CD14-positive monocyte (primary cell): ENCODE data around the gene RTP3. TPM values are rescaled to one million over a fixed set of nuclear protein-coding genes. Genes with fewer than 3 reads are reported as not detected.

Experiments used
- DNase-seq, 3 donors: peaks; one replicate each; pipeline ENCODE4 v3.0.0-alpha.2; 2011 to 2022
- H2AFZ ChIP-seq: 2 replicates; pipeline ENCODE4 v1.6.0; 2012; ENCODE audit warnings: mild to moderate bottlenecking, low read depth, low read length, inconsistent platforms; ENCODE audit not compliant: insufficient read depth, poor library complexity, severe bottlenecking
- H3K27ac ChIP-seq, 2 donors: 1 replicate in 1 of 2; 2 replicates in 1 of 2; pipeline ENCODE4 v1.5.1; 2012 to 2013; ENCODE audit warnings: low read length in 2 of 2, control low read depth in 1 of 2, inconsistent platforms in 1 of 2, low read depth in 1 of 2, mild to moderate bottlenecking in 1 of 2
- H3K27me3 ChIP-seq, 2 donors: one replicate each; pipeline versions ENCODE4 v1.6.0 to v1.6.1; 2011 to 2013; ENCODE audit warnings: low read length in 2 of 2; ENCODE audit not compliant: control insufficient read depth in 2 of 2, insufficient read depth in 2 of 2
- H3K36me3 ChIP-seq, 2 donors: replicated peaks in 1 of 2; 1 replicate in 1 of 2; 2 replicates in 1 of 2; pipeline versions ENCODE4 v1.5.1 to v1.6.1; 2012 to 2013; ENCODE audit warnings: low read length in 2 of 2, control low read depth in 1 of 2, inconsistent platforms in 1 of 2, mild to moderate bottlenecking in 1 of 2; ENCODE audit not compliant: insufficient read depth in 2 of 2, control insufficient read depth in 1 of 2
- H3K4me1 ChIP-seq, 2 donors: 1 replicate in 1 of 2; 2 replicates in 1 of 2; pipeline versions ENCODE4 v1.5.1 to v1.6.1; 2012 to 2013; ENCODE audit warnings: low read length in 2 of 2, control low read depth in 1 of 2, inconsistent platforms in 1 of 2, mild to moderate bottlenecking in 1 of 2, moderate library complexity in 1 of 2; ENCODE audit not compliant: insufficient read depth in 2 of 2, control insufficient read depth in 1 of 2
- H3K4me2 ChIP-seq: replicated peaks from 2 replicates; pipeline ENCODE3; 2012; ENCODE audit warnings: low read length, moderate library complexity, mild to moderate bottlenecking; ENCODE audit not compliant: poor library complexity, severe bottlenecking; ENCODE audit errors: extremely low read depth
- H3K4me3 ChIP-seq, 3 experiments: fragments of 200-600 bp in 1 of 3; sonication (generic) in 1 of 3; replicated peaks in 1 of 3; 1 replicate in 2 of 3; 2 replicates in 1 of 3; pipeline ENCODE4 v1.5.1; 2011 to 2013; ENCODE audit warnings: low read length in 3 of 3, mild to moderate bottlenecking in 3 of 3, control low read depth in 2 of 3, low read depth in 2 of 3, inconsistent platforms in 1 of 3, moderate library complexity in 1 of 3
- H3K79me2 ChIP-seq: 2 replicates; pipeline ENCODE4 v1.6.0; 2012; ENCODE audit warnings: mild to moderate bottlenecking, control low read depth, inconsistent platforms, low read length, moderate library complexity; ENCODE audit not compliant: insufficient read depth
- H3K9ac ChIP-seq: 2 replicates; pipeline ENCODE4 v1.6.0; 2017; ENCODE audit warnings: low read length, mild to moderate bottlenecking; ENCODE audit not compliant: insufficient read depth, poor library complexity, severe bottlenecking
- H3K9me3 ChIP-seq, 2 donors: replicated peaks in 1 of 2; 1 replicate in 1 of 2; 2 replicates in 1 of 2; pipeline versions ENCODE4 v1.5.1 to v1.6.1; 2012 to 2013; ENCODE audit warnings: low read length in 2 of 2, control low read depth in 1 of 2; ENCODE audit not compliant: control insufficient read depth in 1 of 2, insufficient read depth in 1 of 2
- H4K20me1 ChIP-seq: 2 replicates; pipeline ENCODE4 v1.6.0; 2012; ENCODE audit warnings: mild to moderate bottlenecking, low read length, control low read depth, moderate library complexity; ENCODE audit not compliant: insufficient read depth
- H3K27ac Mint-ChIP-seq, 7 donors: one replicate each; pipeline ENCODE4 v1.8.0; 2020; ENCODE audit warnings: mild to moderate bottlenecking in 7 of 7, mixed read lengths in 7 of 7, moderate library complexity in 6 of 7, inconsistent platforms in 2 of 7
- H3K27me3 Mint-ChIP-seq, 3 donors: one replicate each; pipeline ENCODE4 v1.8.0; 2021 to 2022; ENCODE audit warnings: low read depth in 3 of 3, mild to moderate bottlenecking in 3 of 3, mixed read lengths in 3 of 3, moderate library complexity in 3 of 3, inconsistent platforms in 1 of 3
- H3K36me3 Mint-ChIP-seq, 2 donors: one replicate each; pipeline ENCODE4 v1.8.0; 2020; ENCODE audit warnings: mixed read lengths in 2 of 2, inconsistent platforms in 1 of 2, mild to moderate bottlenecking in 1 of 2
- H3K4me1 Mint-ChIP-seq: one replicate; pipeline ENCODE4 v1.8.0; 2020; ENCODE audit warnings: mild to moderate bottlenecking, mixed read lengths
- H3K4me3 Mint-ChIP-seq, 2 donors: one replicate each; pipeline ENCODE4 v1.8.0; 2020; ENCODE audit warnings: mild to moderate bottlenecking in 2 of 2, mixed read lengths in 2 of 2, moderate library complexity in 1 of 2
- H3K9me3 Mint-ChIP-seq, 7 donors: one replicate each; pipeline ENCODE4 v1.8.0; 2020 to 2022; ENCODE audit warnings: mixed read lengths in 7 of 7, mild to moderate bottlenecking in 6 of 7, moderate library complexity in 6 of 7, inconsistent platforms in 2 of 7
- WGBS: methylation state at CpG from one replicate; pipeline ENCODE4 v1.1.5; 2013; ENCODE audit warnings: missing lambda C conversion rate; ENCODE audit not compliant: insufficient coverage; 5-methylcytosine and 5-hydroxymethylcytosine counted together
- intact Hi-C, 2 donors: fragments of 100-400 bp; cut with micrococcal nuclease; formaldehyde crosslinking; loops; one replicate each; pipeline versions ENCODE4 v1.15.0 to v1.15.1; 2023
- polyA minus RNA-seq: library from RNA; depleted of rRNA, polyadenylated mRNA; stranded (reverse); fragments of >200 nt; gene quantifications from 2 replicates; pipeline ENCODE4 v1.2.3, GENCODE V29; 2012
- polyA plus RNA-seq, 3 donors: library from polyadenylated mRNA; depleted of rRNA in 1 of 3; unstranded in 2 of 3; stranded (reverse) in 1 of 3; fragments of 300-500 nt in 2 of 3; fragments of >200 nt in 1 of 3; fragmentation: Illumina TruSeq in 2 of 3; gene quantifications; 1 replicate in 2 of 3; 2 replicates in 1 of 3; pipeline ENCODE4 v1.2.3, GENCODE V29; 2012 to 2021
- total RNA-seq, 12 experiments: library from RNA in 1 of 12; stranded (reverse) in 1 of 12; fragments of 120-200 nt in 1 of 12; gene quantifications; one replicate each; pipeline ENCODE4 v1.2.4 and lab custom pipeline; 2013 to 2026; ENCODE audit warnings: mixed read lengths in 6 of 12, inconsistent platforms in 1 of 12
- TF ChIP-seq, protein P1 (sequence below): fragments of 200-600 bp; IDR thresholded peaks from one replicate; pipeline ENCODE4 v1.8.0; 2022; ENCODE audit warnings: antibody characterized with exemption, mild to moderate bottlenecking

The RTP3 gene
- not detected for total RNA-seq (2013)
- polyA plus RNA-seq (not detected), polyA minus RNA-seq (not detected in 2 replicates), total RNA-seq (lab: John Stamatoyannopoulos, UW) (0 to 0.30 (median 0) reads per million in 11 experiments)

DNA sequence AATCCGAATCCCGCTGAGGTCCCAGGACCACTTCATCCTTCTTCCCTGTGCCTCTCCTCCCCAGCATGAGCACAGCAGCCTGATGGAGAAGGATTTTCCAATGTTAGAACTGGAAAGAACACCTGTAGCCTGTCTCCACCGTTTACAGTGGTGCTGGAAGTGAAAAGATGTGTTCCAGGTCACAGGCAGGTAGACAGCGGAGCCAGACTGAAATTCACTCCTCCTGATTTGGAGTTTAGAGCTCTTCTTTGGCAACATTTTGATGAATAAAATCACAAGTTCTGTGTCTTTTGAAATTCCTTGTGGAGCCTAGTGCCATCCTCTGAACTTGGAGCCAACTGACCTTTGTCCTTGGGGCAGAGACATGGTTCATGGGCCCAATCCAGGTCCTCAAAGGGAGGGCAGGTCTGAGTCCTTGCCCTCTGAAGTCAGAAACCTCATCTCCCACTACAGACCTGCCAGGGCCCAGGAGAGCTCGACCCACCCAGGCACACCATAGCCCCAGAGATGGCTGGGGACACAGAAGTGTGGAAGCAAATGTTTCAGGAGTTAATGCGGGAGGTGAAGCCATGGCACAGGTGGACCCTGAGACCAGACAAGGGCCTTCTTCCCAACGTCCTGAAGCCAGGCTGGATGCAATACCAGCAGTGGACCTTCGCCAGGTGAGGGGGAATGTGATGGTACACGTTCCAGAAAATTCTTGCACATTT is at the start of gene RTP3:
Gene RTP3 (plus strand): TSS at position 421 of the 710 bp plus-strand sequence. CDS start 87 bp downstream, at position 508.
- H3K9me3 Mint-ChIP-seq, result peaks cover 0 to 7% (median 2%) of the 10 kb centered on the region in 7 donors
- Histone ChIP-seq H3K4me1 (no peaks in the 10 kb centered on the region), H3K9me3 (no peaks in the 10 kb centered on the region), H3K27me3 (no peaks in the 10 kb centered on the region), H3K4me3 (no peak within 1 kb of the TSS), H4K20me1 (no peaks in the 10 kb centered on the region), H3K27ac (no peak within 1 kb of the TSS), H3K79me2 (no peaks in the 10 kb centered on the region), H3K9ac (no peak within 1 kb of the TSS), H3K36me3 (no peaks in the 10 kb centered on the region), H3K4me2 (no peak within 1 kb of the TSS), H2AFZ (no peak within 1 kb of the TSS)
- TF ChIP-seq, protein P1, sequence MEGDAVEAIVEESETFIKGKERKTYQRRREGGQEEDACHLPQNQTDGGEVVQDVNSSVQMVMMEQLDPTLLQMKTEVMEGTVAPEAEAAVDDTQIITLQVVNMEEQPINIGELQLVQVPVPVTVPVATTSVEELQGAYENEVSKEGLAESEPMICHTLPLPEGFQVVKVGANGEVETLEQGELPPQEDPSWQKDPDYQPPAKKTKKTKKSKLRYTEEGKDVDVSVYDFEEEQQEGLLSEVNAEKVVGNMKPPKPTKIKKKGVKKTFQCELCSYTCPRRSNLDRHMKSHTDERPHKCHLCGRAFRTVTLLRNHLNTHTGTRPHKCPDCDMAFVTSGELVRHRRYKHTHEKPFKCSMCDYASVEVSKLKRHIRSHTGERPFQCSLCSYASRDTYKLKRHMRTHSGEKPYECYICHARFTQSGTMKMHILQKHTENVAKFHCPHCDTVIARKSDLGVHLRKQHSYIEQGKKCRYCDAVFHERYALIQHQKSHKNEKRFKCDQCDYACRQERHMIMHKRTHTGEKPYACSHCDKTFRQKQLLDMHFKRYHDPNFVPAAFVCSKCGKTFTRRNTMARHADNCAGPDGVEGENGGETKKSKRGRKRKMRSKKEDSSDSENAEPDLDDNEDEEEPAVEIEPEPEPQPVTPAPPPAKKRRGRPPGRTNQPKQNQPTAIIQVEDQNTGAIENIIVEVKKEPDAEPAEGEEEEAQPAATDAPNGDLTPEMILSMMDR, result no peak
- no peak within 1 kb of the TSS for H3K4me3 Mint-ChIP-seq
- intact Hi-C loops, result loop anchor here in 1 of 2 donors (10.0 kb wide), 1 partner anchor 57 kb away; no protein-coding TSS in a partner anchor
- peaks cover 15% of the 10 kb centered on the region for H3K4me1 Mint-ChIP-seq
- WGBS, result 92% methylated on average over 2 of the region's 9 CpGs
- H3K27me3 Mint-ChIP-seq, result peaks cover under 1 to 2% (median 2%) of the 10 kb centered on the region in 3 donors
- no peaks in the 10 kb centered on the region for H3K36me3 Mint-ChIP-seq
- peak within 1 kb of the TSS in 1 of 7 donors; percentile 48 for H3K27ac Mint-ChIP-seq
- DNase-seq, result no peak

DNA sequence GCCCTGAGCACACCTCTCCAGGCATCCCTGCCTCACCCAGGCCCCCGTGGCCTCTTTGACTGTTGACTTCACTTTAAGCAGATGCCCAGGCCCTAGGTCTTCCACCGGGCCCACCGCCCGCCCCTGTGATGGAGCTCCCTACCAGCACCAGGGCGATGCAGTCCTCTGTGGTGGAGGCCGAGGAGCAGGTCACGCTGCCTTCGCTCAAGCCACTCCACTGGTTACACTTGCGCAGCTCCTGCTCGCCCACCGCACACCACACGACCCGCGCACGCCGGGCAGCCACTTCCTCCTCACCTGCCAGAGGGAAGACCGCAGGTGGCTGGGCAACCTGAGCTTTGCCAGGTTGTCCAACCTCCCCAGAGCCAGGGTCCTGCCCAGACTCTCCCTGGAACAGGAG is 49.1 kb upstream of the RTP3 start:
- Histone ChIP-seq H4K20me1 (no peaks in the 10 kb centered on the region), H3K27ac (no peak overlapping the region), H3K9me3 (no peaks in the 10 kb centered on the region), H3K4me3 (no peak overlapping the region), H3K79me2 (no peaks in the 10 kb centered on the region), H3K27me3 (no peaks in the 10 kb centered on the region), H3K4me2 (no peak overlapping the region), H3K4me1 (peaks cover 12% of the 10 kb centered on the region in 2 donors), H3K36me3 (no peaks in the 10 kb centered on the region), H3K9ac (no peak overlapping the region), H2AFZ (no peak overlapping the region)
- no peak for DNase-seq
- 91% methylated on average over 17 of the region's 17 CpGs for WGBS
- H3K4me3 Mint-ChIP-seq, result no peak overlapping the region
- H3K9me3 Mint-ChIP-seq, result no peaks in the 10 kb centered on the region
- H3K36me3 Mint-ChIP-seq, result no peaks in the 10 kb centered on the region
- intact Hi-C loops, result loop anchor here in 1 of 2 donors (10.0 kb wide), 1 partner anchor 514 kb away; no protein-coding TSS in a partner anchor
- peak overlapping the region in 1 of 7 donors; percentile 55 for H3K27ac Mint-ChIP-seq
- peaks cover 17% of the 10 kb centered on the region for H3K4me1 Mint-ChIP-seq
- TF ChIP-seq, protein P1, result no peak
- H3K27me3 Mint-ChIP-seq, result peaks cover 0 to 11% (median 5%) of the 10 kb centered on the region in 3 donors
